Measurements from ENCODE around the gene GPR35. TPM values are rescaled to one million over a fixed set of nuclear protein-coding genes. Genes with fewer than 3 reads are reported as not detected.

Gene GPR35
- total RNA-seq, 1 donor from 2014 or later = 0.34 TPM

DNA sequence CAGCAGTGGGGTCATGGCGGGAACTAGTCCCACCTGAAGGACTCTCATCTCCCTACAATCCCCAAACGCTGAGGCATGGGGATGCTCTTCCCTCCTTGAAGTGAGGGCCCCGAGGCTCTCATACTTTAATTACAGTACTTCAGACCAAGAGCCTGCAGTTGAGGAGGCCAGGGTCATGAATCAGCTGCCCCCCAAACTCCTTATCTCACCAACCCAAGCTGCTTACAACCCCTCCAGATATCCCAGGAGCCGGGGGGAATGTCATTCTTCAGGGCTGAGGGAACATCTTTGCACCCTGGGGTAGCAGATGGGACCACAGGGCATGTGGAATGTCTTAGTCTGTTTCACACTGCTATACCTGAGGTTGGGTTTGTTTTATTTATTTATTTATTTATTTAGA lies 41.5 kb upstream of the GPR35 start:
- DNase-seq (ENCODE audit: low spot score) = no peak
- TF ChIP-seq, protein P1, sequence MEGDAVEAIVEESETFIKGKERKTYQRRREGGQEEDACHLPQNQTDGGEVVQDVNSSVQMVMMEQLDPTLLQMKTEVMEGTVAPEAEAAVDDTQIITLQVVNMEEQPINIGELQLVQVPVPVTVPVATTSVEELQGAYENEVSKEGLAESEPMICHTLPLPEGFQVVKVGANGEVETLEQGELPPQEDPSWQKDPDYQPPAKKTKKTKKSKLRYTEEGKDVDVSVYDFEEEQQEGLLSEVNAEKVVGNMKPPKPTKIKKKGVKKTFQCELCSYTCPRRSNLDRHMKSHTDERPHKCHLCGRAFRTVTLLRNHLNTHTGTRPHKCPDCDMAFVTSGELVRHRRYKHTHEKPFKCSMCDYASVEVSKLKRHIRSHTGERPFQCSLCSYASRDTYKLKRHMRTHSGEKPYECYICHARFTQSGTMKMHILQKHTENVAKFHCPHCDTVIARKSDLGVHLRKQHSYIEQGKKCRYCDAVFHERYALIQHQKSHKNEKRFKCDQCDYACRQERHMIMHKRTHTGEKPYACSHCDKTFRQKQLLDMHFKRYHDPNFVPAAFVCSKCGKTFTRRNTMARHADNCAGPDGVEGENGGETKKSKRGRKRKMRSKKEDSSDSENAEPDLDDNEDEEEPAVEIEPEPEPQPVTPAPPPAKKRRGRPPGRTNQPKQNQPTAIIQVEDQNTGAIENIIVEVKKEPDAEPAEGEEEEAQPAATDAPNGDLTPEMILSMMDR (IDR thresholded peaks at IDR 0.05) = no peak
- no peak for TF ChIP-seq EZH2phosphoT487 (IDR thresholded peaks at IDR 0.05)
- TF ChIP-seq EZH2 (IDR thresholded peaks at IDR 0.05) = no peak
- Mint-ChIP-seq H3K27me3 (ENCODE audit: insufficient read depth, low read depth) (no peaks in the 10 kb centered on the region), H3K9me3 (no peaks in the 10 kb centered on the region), H3K4me1 (peaks cover 38% of the 10 kb centered on the region), H3K4me3 (no peak overlapping the region), H3K27ac (no peak overlapping the region), H3K36me3 (peaks cover 6% of the 10 kb centered on the region)
- Histone ChIP-seq H3K36me3 (no peaks in the 10 kb centered on the region), H3K27ac (no peak overlapping the region), H2AFZ (replicated peaks) (no peak overlapping the region), H3K9me3 (ENCODE audit: low read depth) (no peaks in the 10 kb centered on the region), H3K4me2 (no peak overlapping the region), H3K79me2 (ENCODE audit: low read depth) (peaks cover 69% of the 10 kb centered on the region), H3K4me1 (peaks cover 19% of the 10 kb centered on the region), H3K9ac (no peak overlapping the region), H3F3A (ENCODE audit: low read depth) (no peaks in the 10 kb centered on the region), H4K20me1 (ENCODE audit: low read depth) (peaks cover 60% of the 10 kb centered on the region), H3K4me3 (no peak overlapping the region), H3K27me3 (no peaks in the 10 kb centered on the region)

DNA sequence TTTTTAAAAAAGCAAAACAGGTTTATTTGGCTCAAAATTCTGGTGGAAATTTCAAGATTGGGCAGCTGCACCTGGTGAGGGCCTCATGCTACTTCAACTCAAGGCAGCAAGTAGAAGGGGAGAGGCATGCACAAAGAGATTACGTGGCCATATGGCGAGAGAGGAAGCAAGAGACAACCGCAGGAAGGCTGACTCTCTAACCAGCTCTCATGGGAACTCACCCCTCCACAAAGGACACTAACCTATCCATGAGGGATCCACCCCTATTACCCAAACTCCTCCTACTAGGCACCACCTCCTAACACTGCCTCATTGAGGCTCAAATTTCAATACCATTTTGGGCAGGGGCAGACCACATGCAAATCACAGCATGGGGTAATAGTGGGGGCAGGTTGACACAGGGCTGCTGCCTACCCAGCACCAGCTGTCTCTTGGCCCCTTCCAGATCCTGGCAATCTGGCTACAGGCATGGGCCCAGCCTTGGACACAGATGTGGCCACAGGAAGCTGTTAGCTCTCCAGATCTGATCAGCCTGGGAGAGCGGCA lies 40.7 kb upstream of the GPR35 start:
- H3F3A ChIP-seq (ENCODE audit: low read depth) = no peaks in the 10 kb centered on the region
- no peaks in the 10 kb centered on the region for H3K27me3 ChIP-seq
- H3K36me3 ChIP-seq = no peaks in the 10 kb centered on the region
- H3K4me2 ChIP-seq = peak overlapping the region; percentile 91
- H3K79me2 ChIP-seq (ENCODE audit: low read depth) = peaks cover 76% of the 10 kb centered on the region
- TF ChIP-seq EZH2 (IDR thresholded peaks at IDR 0.05) (no peak), EZH2phosphoT487 (IDR thresholded peaks at IDR 0.05) (no peak)
- TF ChIP-seq, protein P1 (IDR thresholded peaks at IDR 0.05) = no peak
- no peaks in the 10 kb centered on the region for H3K9me3 Mint-ChIP-seq
- H3K27me3 Mint-ChIP-seq (ENCODE audit: insufficient read depth, low read depth) = no peaks in the 10 kb centered on the region
- H3K9me3 ChIP-seq (ENCODE audit: low read depth) = no peaks in the 10 kb centered on the region
- DNase-seq (ENCODE audit: low spot score) = peak; percentile 12
- H3K4me3 Mint-ChIP-seq = peak overlapping the region; percentile 98
- no peak overlapping the region for H2AFZ ChIP-seq (replicated peaks)
- H3K4me1 Mint-ChIP-seq = peaks cover 42% of the 10 kb centered on the region
- peaks cover 11% of the 10 kb centered on the region for H3K36me3 Mint-ChIP-seq
- H3K4me3 ChIP-seq = no peak overlapping the region
- H3K4me1 ChIP-seq = peaks cover 19% of the 10 kb centered on the region
- H3K27ac Mint-ChIP-seq = no peak overlapping the region
- no peak overlapping the region for H3K9ac ChIP-seq
- H3K27ac ChIP-seq = no peak overlapping the region
- H4K20me1 ChIP-seq (ENCODE audit: low read depth) = peaks cover 63% of the 10 kb centered on the region

DNA sequence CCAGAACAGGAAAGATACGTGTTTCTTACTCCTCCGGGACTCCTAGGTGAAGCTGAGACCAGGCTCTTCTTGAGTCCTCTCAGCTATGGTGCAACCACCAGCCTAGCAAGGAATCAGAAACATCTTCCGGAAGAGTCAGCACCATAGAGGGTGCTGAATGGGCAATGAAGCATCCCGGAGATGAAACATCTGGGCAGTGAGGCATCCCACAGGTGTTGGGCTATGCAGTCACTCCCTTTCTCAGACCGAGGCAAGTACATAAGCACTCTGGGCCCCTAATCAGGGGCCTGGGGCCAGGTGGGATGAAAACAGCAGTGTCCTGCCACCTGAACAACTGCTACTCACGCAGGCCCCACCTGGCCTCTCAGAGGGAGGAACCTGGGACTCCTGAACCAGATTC lies 40.2 kb upstream of the GPR35 start:
- Mint-ChIP-seq H3K4me3 (peak overlapping the region; percentile 98), H3K9me3 (no peaks in the 10 kb centered on the region), H3K27me3 (ENCODE audit: insufficient read depth, low read depth) (no peaks in the 10 kb centered on the region), H3K27ac (no peak overlapping the region), H3K36me3 (peaks cover 11% of the 10 kb centered on the region), H3K4me1 (peaks cover 41% of the 10 kb centered on the region)
- H3K27ac ChIP-seq = no peak overlapping the region
- peaks cover 19% of the 10 kb centered on the region for H3K4me1 ChIP-seq
- H3K4me2 ChIP-seq = peak overlapping the region; percentile 91
- H3K79me2 ChIP-seq (ENCODE audit: low read depth) = peaks cover 82% of the 10 kb centered on the region
- no peaks in the 10 kb centered on the region for H3K36me3 ChIP-seq
- no peaks in the 10 kb centered on the region for H3K27me3 ChIP-seq
- H3K4me3 ChIP-seq = peak overlapping the region; percentile 90
- H3F3A ChIP-seq (ENCODE audit: low read depth) = no peaks in the 10 kb centered on the region
- H2AFZ ChIP-seq (replicated peaks) = no peak overlapping the region
- TF ChIP-seq EZH2phosphoT487 (IDR thresholded peaks at IDR 0.05) (no peak), EZH2 (IDR thresholded peaks at IDR 0.05) (no peak)
- TF ChIP-seq, protein P1 (IDR thresholded peaks at IDR 0.05) = no peak
- peaks cover 57% of the 10 kb centered on the region for H4K20me1 ChIP-seq (ENCODE audit: low read depth)
- no peak for DNase-seq (ENCODE audit: low spot score)
- H3K9me3 ChIP-seq (ENCODE audit: low read depth) = no peaks in the 10 kb centered on the region
- peak overlapping the region; percentile 93 for H3K9ac ChIP-seq
